Measurements from ENCODE around the gene MAML1.
"Not testable (repeated sequence)": the region's sequence is repeated elsewhere in the genome, so short reads cannot be mapped to it uniquely, and the experiment has no call there.

MAML1 gene

DNA sequence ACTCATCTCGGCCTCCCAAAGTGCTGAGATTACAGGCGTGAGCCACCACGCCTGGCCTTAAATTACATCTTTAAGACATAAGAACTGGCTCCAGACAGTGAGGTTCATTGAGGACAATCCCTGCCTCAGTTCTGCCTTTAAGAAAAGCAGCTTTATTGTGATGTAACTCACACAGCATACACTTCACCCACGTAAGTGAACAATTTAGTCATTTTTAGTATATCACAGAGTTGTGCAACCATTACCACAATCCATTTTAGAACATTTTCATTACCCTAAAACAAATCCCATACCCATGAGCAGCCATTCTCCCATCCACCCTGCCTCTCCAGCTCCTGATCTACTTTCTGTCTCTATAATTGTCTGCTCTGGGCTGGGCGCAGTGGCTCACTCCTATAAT is 37.2 kb downstream of the MAML1 start:
- no peak for DNase-seq

GRCh38 chr5:179771311-179771895 is 38.8 kb downstream of the MAML1 start:
- no peak for DNase-seq

GRCh38 chr5:179772351-179772750 is 39.7 kb downstream of the MAML1 start:
- no peak for DNase-seq

DNA sequence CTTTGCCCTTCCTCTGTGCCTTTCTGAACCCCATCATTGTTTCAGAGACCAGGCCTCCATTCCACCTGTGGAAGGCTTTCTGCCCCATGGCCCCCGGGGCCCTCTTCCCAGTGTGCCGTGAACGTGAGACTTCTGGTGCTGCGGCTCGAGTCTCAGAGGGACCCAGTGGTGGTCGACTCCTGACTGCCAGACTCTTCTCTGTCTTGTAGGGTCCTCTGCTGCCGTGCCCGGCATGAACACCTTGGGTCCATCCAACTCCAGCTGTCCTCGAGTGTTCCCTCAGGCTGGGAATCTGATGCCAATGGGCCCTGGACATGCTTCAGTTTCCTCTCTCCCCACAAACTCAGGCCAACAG is 41.0 kb downstream of the MAML1 start:
- DNase-seq: no peak

- DNase-seq: no peak
Measured at GRCh38 chr5:179774442-179774841, 41.8 kb downstream of the MAML1 start.

DNA sequence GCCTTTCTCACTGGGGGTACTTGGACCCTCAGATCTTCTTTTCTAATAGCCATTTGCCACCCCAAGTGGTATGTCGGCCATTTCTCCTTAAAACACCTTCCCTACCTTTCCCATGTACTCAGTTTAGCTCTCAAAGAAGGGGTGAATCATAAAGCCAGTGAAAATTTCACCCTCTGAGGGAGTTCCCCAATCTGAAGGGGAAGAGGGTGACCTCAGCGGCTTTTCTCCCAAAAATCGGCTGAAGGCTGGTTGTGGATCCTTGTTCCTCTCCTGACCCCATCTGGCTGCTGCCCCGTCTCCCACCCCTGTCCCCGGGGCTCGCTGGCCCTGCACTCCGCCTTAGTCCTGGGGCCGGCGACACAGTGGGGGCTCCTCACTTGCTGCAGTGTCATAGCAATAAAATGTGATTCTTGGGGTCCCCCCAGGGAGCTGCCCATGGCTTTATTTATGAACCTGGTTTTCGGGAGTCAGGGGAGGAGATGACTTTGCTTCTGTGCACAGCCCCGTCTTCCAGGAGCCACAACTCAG is 43.9 kb downstream of the MAML1 start:
- no peak for DNase-seq

GRCh38 chr5:179777456-179777855 is 44.8 kb downstream of the MAML1 start:
- DNase-seq: no peak

DNA sequence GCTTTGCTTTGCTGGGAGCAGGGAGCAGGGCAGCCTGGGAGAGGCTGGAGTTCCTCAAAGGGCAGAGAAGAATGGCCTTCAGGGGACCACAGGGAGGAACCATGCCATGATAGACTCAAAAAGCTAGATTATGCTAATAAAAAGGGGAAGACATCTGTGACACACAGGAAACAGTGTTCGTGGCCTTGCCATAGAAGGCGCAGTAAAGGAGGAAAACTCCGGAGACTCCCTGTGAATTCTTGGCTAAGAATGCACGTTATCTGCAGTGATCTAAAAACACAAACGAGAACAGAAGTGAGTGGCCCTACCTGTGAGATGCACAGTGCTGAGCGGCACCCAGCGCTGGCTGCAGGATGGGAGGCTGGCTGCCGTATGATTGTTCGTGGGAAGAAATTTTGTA is 45.3 kb downstream of the MAML1 start:
- no peak for DNase-seq

GRCh38 chr5:179778591-179778990 is 46.0 kb downstream of the MAML1 start:
- DNase-seq: no peak

- no peak for DNase-seq
Measured at GRCh38 chr5:179779826-179780225, 47.2 kb downstream of the MAML1 start.

DNA sequence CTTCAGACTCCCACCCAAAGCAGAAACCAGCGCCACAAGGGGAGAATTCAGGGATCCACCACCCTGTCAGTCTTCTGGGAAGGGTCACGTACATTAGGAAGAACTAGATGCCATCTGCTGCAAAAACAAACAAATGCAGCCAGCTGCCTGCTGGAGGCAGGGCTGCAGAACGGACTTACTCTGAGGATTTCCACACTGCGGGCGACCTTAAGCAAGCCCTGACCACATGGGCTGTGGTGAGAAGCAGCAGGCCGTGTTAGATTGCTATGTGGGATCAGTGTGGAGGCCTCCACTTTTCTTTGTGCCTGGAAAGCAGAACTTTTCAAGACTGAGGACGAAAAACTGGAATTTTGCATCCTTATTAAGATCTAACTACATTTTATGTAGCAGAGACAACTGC is 47.7 kb downstream of the MAML1 start:
- no peak for DNase-seq

DNA sequence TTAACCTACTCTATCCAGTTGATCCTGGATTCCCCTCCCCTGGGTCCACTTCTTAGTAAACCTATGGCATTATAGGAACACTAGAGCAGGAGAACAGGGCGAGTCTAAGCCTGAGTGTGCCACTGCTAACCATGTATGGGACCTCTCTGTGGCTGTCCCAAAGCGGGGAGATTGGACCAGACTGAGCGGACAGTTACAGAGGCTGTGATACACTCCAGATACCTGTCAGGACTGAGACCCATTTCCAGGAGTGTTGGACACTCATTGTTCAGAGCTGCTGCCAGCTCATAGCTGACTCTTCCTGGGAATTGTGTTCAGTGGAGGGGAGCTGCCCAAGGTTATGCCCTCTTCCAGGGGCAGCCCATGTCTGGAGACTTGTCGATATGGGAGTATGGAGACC is 49.2 kb downstream of the MAML1 start:
- no peak for DNase-seq

DNA sequence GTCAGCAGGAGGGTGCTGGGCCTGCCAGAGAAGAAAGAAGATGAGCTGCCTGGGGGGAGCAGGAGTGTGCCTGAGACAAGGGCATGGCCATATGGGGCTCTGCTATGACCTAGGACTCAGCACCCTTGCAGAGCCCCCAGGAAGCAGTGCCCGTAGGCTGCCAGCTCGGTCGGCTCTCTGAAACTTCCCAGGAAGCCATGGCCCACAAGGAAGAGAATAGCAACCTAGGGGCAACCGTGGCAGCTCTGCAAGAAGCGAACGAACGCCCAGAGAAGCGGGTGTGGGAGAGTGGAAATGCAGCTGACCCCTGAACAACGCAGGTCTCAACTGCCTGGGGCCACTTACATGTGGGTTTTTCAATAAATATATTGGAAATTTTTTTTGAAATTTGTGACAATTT is 50.5 kb downstream of the MAML1 start:
- DNase-seq: no peak

GRCh38 chr5:179786861-179787260 is 54.2 kb downstream of the MAML1 start:
- DNase-seq: no peak

DNA sequence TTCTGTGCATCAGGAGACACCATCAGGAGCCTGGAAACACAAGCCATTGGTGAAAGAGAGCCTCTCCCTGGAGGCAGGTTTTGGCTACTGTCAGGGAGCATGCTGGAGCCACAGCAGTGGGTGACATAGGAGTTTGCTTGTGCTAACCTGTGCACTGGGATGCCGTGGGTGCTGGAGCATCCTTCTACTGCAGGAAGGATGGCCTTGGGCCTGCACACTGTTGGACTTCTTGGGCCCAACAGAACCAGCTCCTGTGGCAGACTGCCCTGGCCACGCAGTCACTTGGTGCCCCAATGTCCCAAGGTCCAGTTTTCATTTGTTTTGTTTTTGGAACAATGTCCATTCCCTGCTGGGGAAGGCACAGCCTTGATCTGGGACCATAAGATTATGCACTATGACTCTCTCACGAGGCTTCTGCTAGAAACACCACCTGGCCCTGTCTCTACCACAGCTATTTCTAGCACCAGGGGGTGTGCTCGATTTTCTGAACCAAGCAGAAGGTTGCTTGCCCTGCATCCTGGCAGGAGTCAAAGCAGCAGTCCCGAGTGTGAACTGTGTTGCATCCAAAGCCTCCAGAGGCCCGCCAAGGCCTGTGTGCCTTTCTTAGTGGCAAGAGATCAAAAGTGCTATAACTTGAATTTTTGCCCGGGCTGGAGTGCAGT is 55.7 kb downstream of the MAML1 start:
- DNase-seq: no peak

DNA sequence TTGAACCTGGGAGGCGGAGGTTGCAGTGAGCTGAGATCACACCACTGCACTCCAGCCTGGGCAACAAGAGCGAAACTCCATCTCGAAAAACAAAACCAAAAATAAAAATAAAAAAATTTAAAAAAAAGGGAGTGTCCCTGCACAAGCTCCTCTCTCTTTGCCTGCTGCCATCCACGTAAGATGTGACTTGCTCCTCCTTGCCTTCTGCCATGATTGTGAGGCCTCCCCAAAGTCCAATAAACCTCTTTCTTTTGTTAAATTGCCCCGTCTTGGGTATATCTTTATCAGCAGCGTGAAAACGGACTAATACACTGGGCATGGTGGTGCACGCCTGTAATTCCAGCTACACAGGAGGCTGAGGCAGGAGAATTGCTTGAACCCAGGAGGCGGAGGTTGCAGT is 56.7 kb downstream of the MAML1 start:
- not testable (repeated sequence) for DNase-seq

DNA sequence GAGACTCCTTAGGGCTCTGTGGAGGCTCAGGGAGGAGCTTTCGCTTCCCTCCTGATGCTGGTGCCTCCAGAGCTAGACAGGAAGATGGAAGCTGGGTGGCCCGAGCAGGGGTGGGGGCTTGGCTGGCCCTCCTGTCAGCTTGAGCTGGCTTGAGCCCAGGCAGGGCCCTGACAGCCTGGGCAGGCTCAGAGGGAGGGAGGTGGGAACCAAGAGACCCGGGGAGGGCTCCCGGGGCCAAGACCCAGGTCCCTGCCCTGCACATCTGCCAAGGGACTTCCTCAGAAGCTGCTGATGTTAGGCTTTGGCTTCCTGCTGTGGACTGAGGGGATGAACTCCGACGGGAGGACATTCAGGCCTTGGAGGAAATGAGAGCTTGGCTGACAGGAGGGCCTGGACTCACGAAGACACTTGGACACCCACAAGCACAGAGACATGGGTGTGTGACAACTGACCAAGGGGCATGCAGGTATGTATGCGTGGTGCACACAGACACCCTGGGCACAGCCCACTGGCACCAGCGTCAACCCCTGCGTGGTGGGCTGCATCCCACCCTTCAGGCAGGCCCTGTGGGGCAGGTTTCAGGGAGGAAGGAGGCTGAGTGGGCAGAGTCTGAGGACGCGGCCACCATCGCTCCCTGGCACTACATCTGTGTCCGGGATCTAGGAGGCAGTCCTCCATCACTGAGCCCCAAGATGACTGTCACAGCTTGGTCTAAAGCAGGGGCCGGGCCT is 59.4 kb downstream of the MAML1 start:
- DNase-seq: no peak

DNA sequence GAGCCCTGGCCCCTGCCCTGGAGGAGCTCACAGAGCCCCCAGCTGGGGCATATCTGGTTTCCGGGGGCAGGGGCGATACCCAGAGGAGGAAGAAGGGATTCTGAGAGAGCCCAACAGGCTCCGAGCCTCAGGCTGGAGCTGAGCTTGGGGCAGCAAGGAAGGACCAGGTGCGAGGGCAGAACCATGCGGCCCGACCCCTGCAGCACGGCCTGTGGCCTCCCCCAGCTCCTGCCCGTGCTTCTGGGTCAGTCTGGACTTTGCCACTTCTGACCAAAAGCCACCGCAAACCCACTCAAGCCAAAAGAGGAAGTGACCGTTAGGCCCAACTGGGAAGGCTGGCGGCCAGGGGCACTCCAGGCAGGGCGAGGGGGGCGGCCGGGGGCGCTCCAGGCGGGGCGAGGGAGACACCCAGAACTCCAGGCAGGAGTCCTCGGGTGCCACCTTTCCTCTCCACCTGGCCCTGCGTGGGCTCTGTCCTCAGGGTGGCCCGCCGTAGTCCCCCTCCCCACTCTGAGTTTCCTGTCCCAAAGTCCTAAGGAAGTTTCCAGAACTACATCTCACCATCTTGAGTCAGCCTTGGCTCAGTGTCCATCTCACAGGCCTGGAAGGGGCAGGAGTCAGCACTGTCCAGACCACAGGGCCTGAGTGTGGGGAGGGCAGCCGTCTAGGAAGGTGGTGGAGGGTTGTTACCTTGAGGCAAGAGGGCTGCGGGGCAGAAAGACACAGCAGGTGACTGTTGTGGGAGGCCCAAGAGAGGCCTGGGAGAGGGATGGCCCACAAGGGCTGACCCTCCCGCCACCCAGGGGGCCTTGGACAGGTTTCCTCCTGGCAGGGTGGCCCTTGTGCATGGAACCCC is 60.2 kb downstream of the MAML1 start:
- no peak for DNase-seq

DNA sequence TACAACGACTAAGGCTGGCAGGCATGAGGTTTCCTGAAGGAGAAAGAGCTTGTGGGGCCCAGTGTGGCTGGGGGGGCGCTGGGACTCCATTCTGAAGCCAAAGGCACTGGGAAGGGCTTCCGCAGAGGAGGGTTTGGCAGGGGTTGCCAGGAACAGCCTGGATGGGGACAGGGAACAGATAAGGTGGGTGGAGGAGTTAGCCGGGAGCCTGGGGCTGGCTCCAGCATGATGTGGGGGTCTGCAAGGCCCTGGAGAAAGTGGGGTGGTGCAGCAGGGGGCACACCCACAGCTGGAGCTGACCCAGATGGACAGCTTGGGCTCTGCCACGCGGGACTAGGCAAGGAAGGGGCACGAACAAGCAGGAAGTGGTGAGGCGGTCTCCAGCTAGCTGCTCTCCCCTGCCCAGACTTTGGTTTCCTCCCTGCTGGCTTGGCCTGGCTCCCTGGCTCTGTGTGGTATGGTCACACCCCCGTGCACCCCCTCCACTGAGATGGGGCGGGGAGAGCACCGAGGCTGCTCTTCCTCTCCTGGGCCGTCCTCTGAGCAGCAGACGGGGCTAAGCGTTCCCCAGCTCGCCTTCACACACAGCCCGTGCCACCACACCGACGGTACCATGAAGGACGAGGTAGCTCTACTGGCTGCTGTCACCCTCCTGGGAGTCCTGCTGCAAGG is 61.0 kb downstream of the MAML1 start, which contains the start of gene LTC4S:
Gene LTC4S (plus strand): TSS at position 519 of the 672 bp plus-strand sequence. CDS start 95 bp downstream, at position 614.
- DNase-seq: no peak

DNA sequence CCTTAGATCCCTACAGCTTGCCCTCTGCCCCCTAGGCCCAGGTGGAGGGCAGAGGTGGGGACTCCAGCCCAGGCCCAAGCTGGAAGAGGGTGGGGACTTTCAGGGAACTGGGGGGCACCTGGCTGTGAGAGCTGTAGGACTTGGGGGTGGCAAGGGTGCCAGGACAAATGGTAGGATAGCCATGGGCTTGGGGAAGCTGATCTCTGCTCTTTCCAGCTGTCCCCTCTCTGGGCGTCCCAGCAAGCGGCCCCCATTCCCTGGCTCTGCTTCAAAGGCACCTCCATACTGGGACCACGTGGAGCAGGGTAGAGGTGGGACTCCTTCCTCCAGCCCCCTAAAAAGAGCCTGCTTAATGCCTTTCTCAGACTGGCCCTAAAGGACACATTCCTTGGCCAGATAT is 61.5 kb downstream of the MAML1 start:
- DNase-seq: no peak

- DNase-seq: no peak
Measured at GRCh38 chr5:179794575-179794974, 62.0 kb downstream of the MAML1 start.

DNA sequence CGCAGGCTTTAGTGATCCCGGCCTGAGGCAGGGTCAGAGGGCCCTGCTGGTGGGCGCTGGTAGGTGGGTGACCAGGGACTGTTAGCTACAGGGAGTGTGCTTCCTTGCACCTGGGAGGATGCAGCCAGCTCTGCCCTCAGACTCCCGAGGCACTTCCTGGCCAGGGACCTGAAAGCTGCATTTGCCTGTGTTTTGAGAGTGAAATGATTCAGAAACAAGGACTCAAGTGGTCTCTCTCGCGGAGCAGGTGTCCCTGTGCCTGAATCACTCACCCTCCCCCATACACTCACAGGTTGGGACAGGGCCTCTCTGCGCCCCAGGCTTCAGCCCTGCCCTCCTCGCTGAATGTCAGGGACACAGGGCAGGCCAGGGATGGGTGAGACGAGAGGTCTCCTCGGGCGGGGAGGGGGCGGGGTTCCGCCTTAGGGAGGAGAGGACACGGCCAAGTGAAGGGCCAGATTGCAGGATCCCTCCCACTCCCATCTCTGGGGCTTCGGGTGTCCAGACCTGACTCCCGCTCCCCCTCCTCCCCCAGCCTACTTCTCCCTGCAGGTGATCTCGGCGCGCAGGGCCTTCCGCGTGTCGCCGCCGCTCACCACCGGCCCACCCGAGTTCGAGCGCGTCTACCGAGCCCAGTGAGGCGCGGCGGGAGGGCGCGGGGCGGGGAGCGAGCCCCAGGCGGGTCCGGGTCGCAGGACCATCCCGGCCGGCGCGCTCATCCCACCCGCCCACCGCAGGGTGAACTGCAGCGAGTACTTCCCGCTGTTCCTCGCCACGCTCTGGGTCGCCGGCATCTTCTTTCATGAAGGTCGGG is 62.6 kb downstream of the MAML1 start:
- DNase-seq: no peak

All from SW 1271 (cell line).